Measurements from ENCODE around the gene DNMT3B. TPM values are rescaled to one million over a fixed set of nuclear protein-coding genes. Genes with fewer than 3 reads are reported as not detected.

DNMT3B gene
- polyA plus RNA-seq, 3 donors = 0.39 to 0.44 TPM; not detected in 1

GRCh38 chr20:32767418-32768198 is 5.4 kb downstream of the DNMT3B start:
- Histone ChIP-seq H3K4me1 (ENCODE audit: control insufficient read depth in 1 of 2, insufficient read depth in 2 of 2, low read length in 2 of 2) (peaks cover 19 to 20% of the 10 kb centered on the region in 2 donors), H4K20me1 (ENCODE audit: insufficient read depth, low read length) (no peaks in the 10 kb centered on the region), H3K4me3 (replicated peaks in 1 of 3; ENCODE audit: low read depth in 2 of 3, low read length in 3 of 3) (no peak overlapping the region), H3K9ac (ENCODE audit: insufficient read depth, low read length, poor library complexity, severe bottlenecking) (no peak overlapping the region), H3K27ac (ENCODE audit: low read depth in 1 of 2, low read length in 2 of 2) (no peak overlapping the region), H3K79me2 (ENCODE audit: insufficient read depth, low read length) (no peaks in the 10 kb centered on the region), H3K36me3 (replicated peaks in 1 of 2; ENCODE audit: control insufficient read depth in 1 of 2, insufficient read depth in 2 of 2, low read length in 2 of 2) (no peaks in the 10 kb centered on the region), H3K27me3 (ENCODE audit: control insufficient read depth in 2 of 2, insufficient read depth in 2 of 2, low read length in 2 of 2) (peaks cover 0 to 18% of the 10 kb centered on the region in 2 donors), H2AFZ (ENCODE audit: insufficient read depth, low read depth, low read length, poor library complexity, severe bottlenecking) (no peak overlapping the region), H3K9me3 (replicated peaks in 1 of 2; ENCODE audit: control insufficient read depth in 1 of 2, insufficient read depth in 1 of 2, low read length in 2 of 2) (no peaks in the 10 kb centered on the region), H3K4me2 (replicated peaks; ENCODE audit: extremely low read depth, low read length, poor library complexity, severe bottlenecking) (no peak overlapping the region)
- no peak for TF ChIP-seq CTCF (IDR thresholded peaks at IDR 0.05)
- WGBS (ENCODE audit: insufficient coverage) = 96% methylated on average over 3 of the region's 9 CpGs
- Mint-ChIP-seq H3K4me1 (peaks cover 23% of the 10 kb centered on the region), H3K36me3 (peaks cover 0 to 1% of the 10 kb centered on the region in 2 donors), H3K4me3 (no peak overlapping the region), H3K9me3 (no peaks in the 10 kb centered on the region), H3K27me3 (ENCODE audit: low read depth in 3 of 3) (peaks cover 19 to 24% (median 20%) of the 10 kb centered on the region in 3 donors), H3K27ac (peak overlapping the region in 1 of 7 donors; percentile 33)
- DNase-seq = no peak
- intact Hi-C loops (cut with micrococcal nuclease) = no loop called here

GRCh38 chr20:32772046-32772445 is 9.9 kb downstream of the DNMT3B start:
- no peaks in the 10 kb centered on the region for H3K4me1 ChIP-seq (ENCODE audit: control insufficient read depth in 1 of 2, insufficient read depth in 2 of 2, low read length in 2 of 2)
- Mint-ChIP-seq H3K27ac (no peak overlapping the region), H3K36me3 (no peaks in the 10 kb centered on the region), H3K4me3 (no peak overlapping the region), H3K9me3 (no peaks in the 10 kb centered on the region), H3K4me1 (peaks cover 8% of the 10 kb centered on the region), H3K27me3 (ENCODE audit: low read depth in 3 of 3) (peaks cover 0 to 6% (median 2%) of the 10 kb centered on the region in 3 donors)
- H3K4me2 ChIP-seq (replicated peaks; ENCODE audit: extremely low read depth, low read length, poor library complexity, severe bottlenecking) = no peak overlapping the region
- 100% methylated on average over 1 of the region's 3 CpGs for WGBS (ENCODE audit: insufficient coverage)
- H3K4me3 ChIP-seq (replicated peaks in 1 of 3; ENCODE audit: low read depth in 2 of 3, low read length in 3 of 3) = no peak overlapping the region
- H3K36me3 ChIP-seq (replicated peaks in 1 of 2; ENCODE audit: control insufficient read depth in 1 of 2, insufficient read depth in 2 of 2, low read length in 2 of 2) = no peaks in the 10 kb centered on the region
- no peak overlapping the region for H3K27ac ChIP-seq (ENCODE audit: low read depth in 1 of 2, low read length in 2 of 2)
- H4K20me1 ChIP-seq (ENCODE audit: insufficient read depth, low read length) = no peaks in the 10 kb centered on the region
- no peaks in the 10 kb centered on the region for H3K79me2 ChIP-seq (ENCODE audit: insufficient read depth, low read length)
- H3K9ac ChIP-seq (ENCODE audit: insufficient read depth, low read length, poor library complexity, severe bottlenecking) = no peak overlapping the region
- H3K27me3 ChIP-seq (ENCODE audit: control insufficient read depth in 2 of 2, insufficient read depth in 2 of 2, low read length in 2 of 2) = no peaks in the 10 kb centered on the region
- DNase-seq = no peak
- intact Hi-C loops (cut with micrococcal nuclease) = no loop called here
- no peak overlapping the region for H2AFZ ChIP-seq (ENCODE audit: insufficient read depth, low read depth, low read length, poor library complexity, severe bottlenecking)
- no peak for TF ChIP-seq CTCF (IDR thresholded peaks at IDR 0.05)
- H3K9me3 ChIP-seq (replicated peaks in 1 of 2; ENCODE audit: control insufficient read depth in 1 of 2, insufficient read depth in 1 of 2, low read length in 2 of 2) = no peaks in the 10 kb centered on the region
